ENCODE data around the gene CFAP61. TPM values are rescaled to one million over a fixed set of nuclear protein-coding genes. Genes with fewer than 3 reads are reported as not detected.

CFAP61 gene
- total and polyA plus RNA-seq, 8 donors: 0.95 to 5.3 (median 3.2) TPM; not detected in 1

- no peak for TF ChIP-seq CTCF (IDR thresholded peaks at IDR 0.05)
- H3K36me3 ChIP-seq: no peaks in the 10 kb centered on the region
- no peaks in the 10 kb centered on the region for H3K27me3 ChIP-seq
- no peaks in the 10 kb centered on the region for H3K4me1 ChIP-seq
- DNase-seq (no peak), ATAC-seq (peak; percentile 67)
- H3K27ac ChIP-seq: no peak overlapping the region
- H3K4me3 ChIP-seq: no peak overlapping the region
- H3K9me3 ChIP-seq: no peaks in the 10 kb centered on the region
- intact Hi-C loops (cut with DNase I): no loop called here
Observed at GRCh38 chr20:20303742-20304141, 251.4 kb downstream of the CFAP61 start.

DNA sequence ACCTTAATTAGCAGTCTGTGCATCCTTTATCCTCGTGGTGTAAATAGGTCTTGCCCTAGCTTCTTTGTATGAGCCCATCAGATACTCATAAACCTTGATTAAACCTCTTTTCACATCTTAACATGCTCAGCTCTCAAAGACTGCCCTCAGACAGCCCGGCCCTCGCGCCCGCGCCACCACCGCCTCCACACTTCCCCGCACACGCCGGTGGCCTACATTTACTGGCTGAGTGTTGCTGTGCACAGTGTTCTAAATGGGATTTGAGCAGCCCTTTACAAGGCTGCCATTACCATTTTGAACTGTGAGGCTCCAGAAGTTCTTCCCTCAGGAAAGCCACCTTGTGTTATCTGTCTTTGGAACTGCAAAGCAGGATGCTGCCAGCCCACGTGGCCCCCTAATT, 252.6 kb downstream of the CFAP61 start:
- DNase-seq (no peak), ATAC-seq (no peak)
- no peak for TF ChIP-seq CTCF (IDR thresholded peaks at IDR 0.05)
- intact Hi-C loops (cut with DNase I): no loop called here
- H3K27ac ChIP-seq: no peak overlapping the region
- H3K27me3 ChIP-seq: no peaks in the 10 kb centered on the region
- H3K4me1 ChIP-seq: no peaks in the 10 kb centered on the region
- H3K9me3 ChIP-seq: no peaks in the 10 kb centered on the region
- H3K4me3 ChIP-seq: no peak overlapping the region
- H3K36me3 ChIP-seq: no peaks in the 10 kb centered on the region

DNA sequence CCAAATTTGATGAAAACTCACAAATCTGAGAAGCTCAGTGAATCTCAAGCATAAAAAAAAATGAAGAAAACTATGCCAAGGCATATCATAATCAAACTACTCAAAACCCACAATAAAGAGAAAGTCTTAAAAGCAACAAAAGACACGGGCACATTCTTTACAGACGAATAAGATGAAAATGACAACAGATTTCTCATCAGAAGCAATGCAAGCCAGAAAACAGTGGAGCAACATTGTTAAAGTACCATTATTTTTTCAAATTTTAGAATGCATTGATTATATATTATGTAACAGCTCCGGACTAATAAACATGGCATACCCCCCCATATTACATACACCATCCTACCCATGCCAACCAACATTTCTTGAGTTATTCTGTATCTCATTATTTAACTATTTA, 260.2 kb downstream of the CFAP61 start:
- intact Hi-C loops (cut with DNase I): no loop called here
- H3K9me3 ChIP-seq: no peaks in the 10 kb centered on the region
- no peaks in the 10 kb centered on the region for H3K36me3 ChIP-seq
- DNase-seq (no peak), ATAC-seq (no peak)
- H3K27ac ChIP-seq: no peak overlapping the region
- peaks cover 0 to 3% of the 10 kb centered on the region in 2 donors for H3K27me3 ChIP-seq
- no peak overlapping the region for H3K4me3 ChIP-seq
- no peaks in the 10 kb centered on the region for H3K4me1 ChIP-seq
- no peak for TF ChIP-seq CTCF (IDR thresholded peaks at IDR 0.05)

- DNase-seq: no peak
- Histone ChIP-seq H3K27me3 (peaks cover 0 to 4% of the 10 kb centered on the region in 2 donors), H3K27ac (no peak overlapping the region), H3K36me3 (no peaks in the 10 kb centered on the region), H3K4me3 (no peak overlapping the region), H3K9me3 (peaks cover 0 to 5% of the 10 kb centered on the region in 2 donors), H3K4me1 (peaks cover 0 to 6% of the 10 kb centered on the region in 2 donors)
- intact Hi-C loops (cut with DNase I): no loop called here
- TF ChIP-seq CTCF (IDR thresholded peaks at IDR 0.05): no peak
- no peak for ATAC-seq
Observed at GRCh38 chr20:20317195-20317594, 264.9 kb downstream of the CFAP61 start.

DNA sequence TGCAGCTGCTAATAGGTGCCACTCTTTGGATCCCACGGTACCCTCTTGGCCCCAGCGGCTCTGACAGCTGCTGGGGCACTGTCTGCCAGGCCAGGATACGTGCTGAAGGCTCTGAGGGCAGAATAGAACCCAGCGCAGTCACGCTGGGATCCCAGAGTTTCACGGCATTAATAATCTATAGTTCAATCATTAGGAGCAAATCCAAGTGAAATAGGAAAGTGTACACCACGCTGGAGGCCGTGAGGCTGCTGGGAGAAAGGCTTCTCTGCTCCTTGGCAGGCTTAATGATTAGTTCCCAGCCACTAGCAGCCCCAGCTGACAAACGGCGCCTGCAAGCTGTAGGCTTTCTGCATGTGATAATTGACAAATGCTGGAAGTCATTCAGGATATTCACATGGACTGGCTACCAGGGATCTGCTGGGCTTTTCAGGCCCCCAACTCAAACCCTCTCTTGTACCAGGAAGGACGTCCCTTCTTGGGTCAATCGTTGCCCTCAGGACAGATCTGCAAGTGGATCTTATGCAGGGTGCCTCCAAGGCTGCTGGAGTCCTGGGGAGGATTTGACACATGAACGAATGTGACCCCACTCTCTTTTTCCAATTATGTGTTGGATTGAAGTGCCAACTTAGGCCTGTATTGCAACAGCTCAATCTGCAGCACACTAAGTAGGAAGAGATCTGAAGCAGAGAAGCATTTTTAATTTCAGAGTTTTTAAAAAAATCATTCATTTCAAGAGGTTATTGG, 265.5 kb downstream of the CFAP61 start:
- H3K36me3 ChIP-seq: no peaks in the 10 kb centered on the region
- intact Hi-C loops (cut with DNase I): no loop called here
- DNase-seq (peak in 2 of 4 donors; percentile 55 to 64), ATAC-seq (no peak)
- no peak for TF ChIP-seq CTCF (IDR thresholded peaks at IDR 0.05)
- peaks cover 0 to 5% of the 10 kb centered on the region in 2 donors for H3K9me3 ChIP-seq
- peaks cover 0 to 6% of the 10 kb centered on the region in 2 donors for H3K4me1 ChIP-seq
- peaks cover 0 to 4% of the 10 kb centered on the region in 2 donors for H3K27me3 ChIP-seq
- H3K4me3 ChIP-seq: no peak overlapping the region
- no peak overlapping the region for H3K27ac ChIP-seq

Data from left lung (tissue), 10 donors.